ENCODE results near the gene EBF3. TPM values are rescaled to one million over a fixed set of nuclear protein-coding genes. Genes with fewer than 3 reads are reported as not detected.

Gene EBF3
- total RNA-seq, 1 experiment from 2014 or later, result not detected

DNA sequence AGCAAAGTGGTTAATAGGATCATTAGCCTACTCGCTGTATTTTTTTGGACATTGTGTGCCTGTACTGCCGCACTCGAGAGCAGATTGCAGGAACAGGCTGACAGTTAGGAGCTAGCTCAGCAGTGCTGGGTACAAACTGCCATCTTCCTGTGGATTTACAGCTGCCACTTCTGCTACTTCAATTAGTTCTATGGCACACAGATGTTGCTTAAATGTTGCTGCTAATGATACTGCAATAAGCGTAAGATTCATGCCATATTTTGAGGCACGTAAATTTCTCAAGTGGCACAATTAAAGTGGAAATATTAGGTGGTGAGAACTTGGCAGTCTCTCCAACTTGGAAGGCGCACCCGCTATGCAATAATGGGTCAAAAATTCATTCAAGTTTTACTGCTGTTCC, 171.9 kb downstream of the EBF3 start:
- POLR2A ChIA-PET, result no interaction called here
- Mint-ChIP-seq H3K4me3 (ENCODE audit: unreplicated experiment) (no peak overlapping the region), H3K4me1 (ENCODE audit: insufficient read depth, unreplicated experiment) (no peaks in the 10 kb centered on the region), H3K36me3 (ENCODE audit: insufficient read depth, unreplicated experiment) (no peaks in the 10 kb centered on the region), H3K27ac (ENCODE audit: low read depth, unreplicated experiment) (no peak overlapping the region), H3K27me3 (ENCODE audit: insufficient read depth, unreplicated experiment) (no peaks in the 10 kb centered on the region), H3K9me3 (ENCODE audit: unreplicated experiment) (peaks cover 13% of the 10 kb centered on the region)
- intact Hi-C loops (cut with micrococcal nuclease), result no loop called here
- TF ChIP-seq, protein P1, sequence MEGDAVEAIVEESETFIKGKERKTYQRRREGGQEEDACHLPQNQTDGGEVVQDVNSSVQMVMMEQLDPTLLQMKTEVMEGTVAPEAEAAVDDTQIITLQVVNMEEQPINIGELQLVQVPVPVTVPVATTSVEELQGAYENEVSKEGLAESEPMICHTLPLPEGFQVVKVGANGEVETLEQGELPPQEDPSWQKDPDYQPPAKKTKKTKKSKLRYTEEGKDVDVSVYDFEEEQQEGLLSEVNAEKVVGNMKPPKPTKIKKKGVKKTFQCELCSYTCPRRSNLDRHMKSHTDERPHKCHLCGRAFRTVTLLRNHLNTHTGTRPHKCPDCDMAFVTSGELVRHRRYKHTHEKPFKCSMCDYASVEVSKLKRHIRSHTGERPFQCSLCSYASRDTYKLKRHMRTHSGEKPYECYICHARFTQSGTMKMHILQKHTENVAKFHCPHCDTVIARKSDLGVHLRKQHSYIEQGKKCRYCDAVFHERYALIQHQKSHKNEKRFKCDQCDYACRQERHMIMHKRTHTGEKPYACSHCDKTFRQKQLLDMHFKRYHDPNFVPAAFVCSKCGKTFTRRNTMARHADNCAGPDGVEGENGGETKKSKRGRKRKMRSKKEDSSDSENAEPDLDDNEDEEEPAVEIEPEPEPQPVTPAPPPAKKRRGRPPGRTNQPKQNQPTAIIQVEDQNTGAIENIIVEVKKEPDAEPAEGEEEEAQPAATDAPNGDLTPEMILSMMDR (IDR thresholded peaks at IDR 0.05; ENCODE audit: unreplicated experiment), result no peak
- CTCF ChIA-PET, result no interaction called here
- DNase-seq (ENCODE audit: unreplicated experiment), result no peak
- no TSS peak for BruUV-seq (replicated peaks)

DNA sequence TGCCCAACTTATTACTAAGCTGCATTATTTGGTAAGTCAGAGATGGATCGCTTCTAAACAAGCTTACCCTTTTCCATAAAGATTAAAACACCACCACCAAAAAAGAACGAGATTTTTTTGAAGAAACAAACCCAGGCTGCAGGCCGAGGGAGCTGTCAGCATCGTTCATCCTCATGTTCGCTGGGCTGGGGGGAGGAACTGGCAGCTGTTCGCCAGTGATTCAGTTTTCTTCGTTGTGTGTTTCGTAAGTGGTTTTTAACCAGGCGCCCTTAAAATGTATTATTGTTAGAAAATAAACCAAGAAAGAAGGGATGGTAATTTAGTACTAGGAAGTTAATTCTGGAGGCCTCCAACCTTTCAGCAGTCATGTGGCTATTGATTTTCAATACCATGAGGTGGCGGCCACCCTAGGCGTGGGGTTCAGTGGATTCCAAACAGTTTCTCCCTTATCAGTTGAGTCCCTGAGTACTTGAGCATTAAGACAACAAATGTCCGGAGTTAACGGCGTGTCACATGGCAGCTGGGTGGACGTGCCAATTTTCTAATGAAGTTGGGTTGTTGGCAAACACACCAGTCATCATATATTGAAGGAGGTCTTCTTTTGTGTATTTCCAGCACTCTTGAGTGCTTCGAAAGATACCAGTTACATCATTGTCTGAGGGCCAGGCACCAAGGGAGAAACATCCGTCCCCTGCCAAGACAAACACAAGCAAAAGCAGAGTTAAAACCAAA, 173.2 kb downstream of the EBF3 start:
- CTCF ChIA-PET, result no interaction called here
- Mint-ChIP-seq H3K4me1 (ENCODE audit: insufficient read depth, unreplicated experiment) (no peaks in the 10 kb centered on the region), H3K27ac (ENCODE audit: low read depth, unreplicated experiment) (no peak overlapping the region), H3K27me3 (ENCODE audit: insufficient read depth, unreplicated experiment) (no peaks in the 10 kb centered on the region), H3K36me3 (ENCODE audit: insufficient read depth, unreplicated experiment) (no peaks in the 10 kb centered on the region), H3K9me3 (ENCODE audit: unreplicated experiment) (peaks cover 13% of the 10 kb centered on the region), H3K4me3 (ENCODE audit: unreplicated experiment) (no peak overlapping the region)
- TF ChIP-seq, protein P1 (IDR thresholded peaks at IDR 0.05; ENCODE audit: unreplicated experiment), result no peak
- intact Hi-C loops (cut with micrococcal nuclease), result no loop called here
- BruUV-seq (replicated peaks), result no TSS peak
- POLR2A ChIA-PET, result no interaction called here
- peak; percentile 0 for DNase-seq (ENCODE audit: unreplicated experiment)

DNA sequence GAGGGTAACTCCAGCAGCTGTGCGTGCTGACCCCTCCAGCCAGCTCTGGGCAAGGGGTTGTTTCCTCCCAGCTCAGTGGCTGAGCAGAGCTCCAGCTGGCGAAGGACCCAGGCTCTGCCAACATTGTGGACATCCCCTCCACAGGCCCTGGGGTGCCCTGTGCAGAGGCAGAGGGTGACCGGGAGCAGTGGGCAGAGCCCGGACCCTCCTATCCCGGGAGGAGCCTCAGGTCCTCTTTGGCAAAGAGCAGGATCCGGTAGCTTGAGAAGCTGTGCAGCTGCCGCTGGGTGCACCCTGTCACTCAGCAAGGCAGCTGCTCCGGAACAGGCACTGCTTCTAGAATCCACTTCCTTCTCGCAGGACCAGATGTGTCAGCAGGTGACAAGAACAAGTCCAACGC, 175.9 kb downstream of the EBF3 start:
- CTCF ChIA-PET, result no interaction called here
- H3K36me3 Mint-ChIP-seq (ENCODE audit: insufficient read depth, unreplicated experiment), result no peaks in the 10 kb centered on the region
- H3K27ac Mint-ChIP-seq (ENCODE audit: low read depth, unreplicated experiment), result no peak overlapping the region
- H3K9me3 Mint-ChIP-seq (ENCODE audit: unreplicated experiment), result peaks cover 21% of the 10 kb centered on the region
- TF ChIP-seq, protein P1 (IDR thresholded peaks at IDR 0.05; ENCODE audit: unreplicated experiment), result no peak
- no peaks in the 10 kb centered on the region for H3K27me3 Mint-ChIP-seq (ENCODE audit: insufficient read depth, unreplicated experiment)
- POLR2A ChIA-PET, result no interaction called here
- intact Hi-C loops (cut with micrococcal nuclease), result no loop called here
- no peak overlapping the region for H3K4me3 Mint-ChIP-seq (ENCODE audit: unreplicated experiment)
- BruUV-seq (replicated peaks), result no TSS peak
- no peaks in the 10 kb centered on the region for H3K4me1 Mint-ChIP-seq (ENCODE audit: insufficient read depth, unreplicated experiment)
- no peak for DNase-seq (ENCODE audit: unreplicated experiment)

DNA sequence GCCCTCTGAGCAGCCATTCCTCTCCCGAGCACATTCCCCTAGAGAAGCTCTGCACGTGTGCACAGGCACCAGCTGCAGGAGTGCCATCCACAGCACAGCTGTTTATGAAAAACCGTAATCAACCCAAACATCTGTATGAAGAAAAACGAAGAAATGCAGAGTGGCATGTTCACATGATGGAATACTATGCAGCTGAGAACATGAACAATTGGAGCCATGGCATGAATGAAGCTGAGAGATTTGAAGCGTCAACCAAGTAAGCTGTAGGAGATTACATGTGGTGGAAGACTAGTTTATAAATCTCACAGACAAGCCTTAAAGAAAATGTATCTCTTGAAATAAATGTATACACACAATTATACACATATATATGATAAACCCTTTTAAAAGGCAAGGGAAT, 176.5 kb downstream of the EBF3 start:
- no peak overlapping the region for H3K27ac Mint-ChIP-seq (ENCODE audit: low read depth, unreplicated experiment)
- intact Hi-C loops (cut with micrococcal nuclease), result no loop called here
- no peak overlapping the region for H3K4me3 Mint-ChIP-seq (ENCODE audit: unreplicated experiment)
- H3K36me3 Mint-ChIP-seq (ENCODE audit: insufficient read depth, unreplicated experiment), result no peaks in the 10 kb centered on the region
- DNase-seq (ENCODE audit: unreplicated experiment), result no peak
- POLR2A ChIA-PET, result interaction anchor here (0.6 kb wide), 1 partner anchor 766 kb away, joined by 4 read pairs; no protein-coding TSS in a partner anchor
- H3K4me1 Mint-ChIP-seq (ENCODE audit: insufficient read depth, unreplicated experiment), result no peaks in the 10 kb centered on the region
- no TSS peak for BruUV-seq (replicated peaks)
- H3K27me3 Mint-ChIP-seq (ENCODE audit: insufficient read depth, unreplicated experiment), result no peaks in the 10 kb centered on the region
- CTCF ChIA-PET, result no interaction called here
- TF ChIP-seq, protein P1 (IDR thresholded peaks at IDR 0.05; ENCODE audit: unreplicated experiment), result no peak
- H3K9me3 Mint-ChIP-seq (ENCODE audit: unreplicated experiment), result peaks cover 21% of the 10 kb centered on the region
